ENCODE data around the gene KRT75.
"Not testable (repeated sequence)": the region's sequence is repeated elsewhere in the genome, so short reads cannot be mapped to it uniquely, and the experiment has no call there.

The KRT75 gene

GRCh38 chr12:52415870-52416750 lies 18.1 kb downstream of the KRT75 start:
- DNase-seq (ENCODE audit: low spot score), result peak; percentile 72

DNA sequence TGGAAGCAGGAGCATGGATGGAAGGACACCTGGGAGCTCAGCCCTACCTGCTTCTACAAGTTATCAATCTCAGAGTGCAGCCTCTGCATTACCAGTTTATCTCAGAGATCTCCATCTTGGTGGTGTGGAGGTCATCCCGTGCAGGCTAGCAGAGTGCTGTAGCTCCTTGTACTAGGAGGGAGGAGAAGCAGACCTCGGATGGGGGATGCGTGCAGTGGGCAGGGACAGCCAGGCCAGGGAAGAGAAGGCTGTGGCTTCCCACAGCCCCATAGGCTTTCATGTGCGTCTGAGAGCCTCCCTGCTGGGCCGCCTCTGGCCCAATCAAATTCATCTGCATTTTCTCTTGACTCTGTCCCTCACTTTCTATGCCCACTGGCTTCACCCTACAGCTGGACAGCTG lies 19.2 kb downstream of the KRT75 start:
- DNase-seq (ENCODE audit: low spot score), result no peak

DNA sequence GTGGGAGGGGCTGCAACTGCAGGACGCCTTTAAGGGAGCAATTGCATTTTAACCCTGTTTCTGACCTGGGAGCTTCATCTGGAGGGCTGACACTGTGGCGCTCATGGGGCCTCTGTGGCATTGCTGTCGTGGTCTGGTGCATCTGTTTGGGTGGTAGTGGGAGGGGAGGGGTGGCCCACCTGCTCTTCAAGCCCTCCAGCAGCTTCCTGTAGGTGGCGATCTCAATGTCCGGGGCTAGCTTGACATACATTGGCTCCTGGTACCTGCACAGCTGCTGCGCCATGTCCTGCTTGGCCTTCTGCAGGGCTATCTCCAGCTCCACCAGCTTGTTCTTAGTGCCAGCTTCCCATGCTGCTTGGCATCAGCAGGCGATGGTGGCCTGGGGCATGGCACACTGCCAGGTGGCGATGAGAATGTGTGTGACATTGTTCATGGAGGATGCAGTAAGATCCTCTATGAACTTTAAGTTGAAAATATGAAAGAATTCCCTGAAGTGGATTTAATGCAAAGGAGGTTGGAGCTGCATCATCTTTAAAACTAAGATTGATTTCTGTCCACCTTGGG lies 20.3 kb downstream of the KRT75 start:
- DNase-seq (ENCODE audit: low spot score), result no peak

DNA sequence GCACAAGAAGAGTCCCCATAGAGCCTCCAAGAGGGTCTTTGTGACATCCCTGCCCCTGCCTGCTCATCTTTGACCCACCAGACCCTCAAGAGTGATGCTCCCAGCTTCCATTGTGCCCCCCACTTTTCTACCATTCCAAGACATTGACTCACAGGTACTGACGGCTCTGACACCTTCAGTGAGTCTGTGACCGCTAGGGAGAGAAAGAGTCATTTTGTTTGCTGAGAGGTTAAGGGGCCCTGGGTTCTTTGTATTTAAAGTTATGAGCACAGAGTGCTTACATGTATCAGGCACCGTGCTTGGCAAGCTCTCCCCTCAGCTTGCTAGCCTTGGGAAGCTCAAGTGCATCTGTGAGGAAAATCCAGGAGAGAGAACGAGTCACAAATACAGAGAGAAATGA lies 21.0 kb downstream of the KRT75 start:
- no peak for DNase-seq (ENCODE audit: low spot score)

GRCh38 chr12:52411815-52412214 lies 22.4 kb downstream of the KRT75 start:
- DNase-seq (ENCODE audit: low spot score), result no peak

GRCh38 chr12:52410589-52411248 lies 23.5 kb downstream of the KRT75 start:
- DNase-seq (ENCODE audit: low spot score), result not testable (repeated sequence)

GRCh38 chr12:52407918-52408317 lies 26.3 kb downstream of the KRT75 start:
- DNase-seq (ENCODE audit: low spot score), result no peak

DNA sequence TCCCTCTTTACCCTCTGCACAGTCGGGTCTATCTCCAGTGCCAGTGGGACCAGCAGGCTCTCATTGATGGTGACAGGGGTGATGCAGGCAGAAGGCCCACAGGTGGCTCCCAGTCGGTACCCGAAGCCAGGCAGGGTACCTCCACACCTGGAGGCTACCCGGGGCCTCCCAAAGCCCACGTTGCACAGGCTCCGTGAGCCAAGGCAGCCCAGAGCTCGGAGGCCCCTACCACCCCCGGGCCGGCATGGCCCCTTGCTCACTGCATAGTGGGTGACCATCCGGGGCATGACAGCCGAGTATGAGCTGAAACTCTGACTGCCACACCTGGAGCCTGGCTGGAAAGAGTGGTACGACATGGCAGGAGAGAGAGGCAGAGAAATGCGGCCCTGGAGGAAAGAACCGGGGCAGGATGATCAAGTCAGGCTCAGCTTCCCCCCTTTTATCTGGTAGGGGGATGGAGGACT lies 28.2 kb downstream of the KRT75 start, which contains the start of gene KRT82:
Gene KRT82, minus strand, starts transcription at position 414 of the 464 bp plus-strand sequence. Its CDS starts 58 bp downstream, at position 356.
- no peak for DNase-seq (ENCODE audit: low spot score)

DNA sequence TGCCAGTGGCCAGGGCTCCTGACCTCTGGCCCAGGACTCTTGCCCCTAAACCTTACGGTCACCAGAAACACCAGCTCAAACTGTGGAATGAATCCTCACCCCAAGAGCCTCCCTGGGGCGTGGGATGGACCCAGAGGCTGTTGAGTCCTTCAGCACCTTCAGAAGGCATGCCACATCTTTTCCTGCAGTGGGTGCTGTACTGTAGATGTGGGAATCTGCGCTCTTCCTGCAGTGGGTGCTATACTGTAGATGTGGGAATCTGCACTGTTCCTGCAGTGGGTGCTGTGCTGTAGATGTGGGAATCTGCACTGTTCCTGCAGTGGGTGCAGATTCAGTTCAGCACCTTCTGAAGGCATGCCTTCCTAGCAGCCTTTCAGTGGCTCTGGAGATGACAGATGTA lies 29.2 kb downstream of the KRT75 start:
- no peak for DNase-seq (ENCODE audit: low spot score)

- DNase-seq (ENCODE audit: low spot score), result no peak
These were observed 30.6 kb downstream of the KRT75 start for GRCh38 chr12:52403561-52403960.

GRCh38 chr12:52402873-52403540 lies 31.2 kb downstream of the KRT75 start:
- DNase-seq (ENCODE audit: low spot score), result no peak

DNA sequence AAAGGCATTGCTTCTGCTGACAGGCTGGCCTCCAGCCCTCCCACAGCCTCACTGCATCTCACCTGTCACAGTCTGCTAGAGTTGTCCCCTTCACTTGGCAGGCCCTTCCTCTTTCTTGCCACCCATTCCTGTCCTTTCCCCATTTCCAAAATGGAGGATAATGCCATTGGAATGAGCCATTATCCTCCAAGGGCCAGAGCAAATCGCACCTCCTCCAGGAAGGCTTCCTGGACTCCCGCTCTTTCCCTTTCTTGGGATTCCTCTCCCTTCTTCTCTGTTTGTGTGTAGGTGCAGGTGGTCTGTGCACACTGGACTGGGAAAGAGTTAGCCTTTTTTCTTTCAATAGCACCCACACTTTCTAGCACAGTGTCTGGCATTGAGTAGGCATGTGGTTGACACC lies 31.8 kb downstream of the KRT75 start:
- no peak for DNase-seq (ENCODE audit: low spot score)

GRCh38 chr12:52401926-52402325 lies 32.2 kb downstream of the KRT75 start:
- DNase-seq (ENCODE audit: low spot score), result no peak

DNA sequence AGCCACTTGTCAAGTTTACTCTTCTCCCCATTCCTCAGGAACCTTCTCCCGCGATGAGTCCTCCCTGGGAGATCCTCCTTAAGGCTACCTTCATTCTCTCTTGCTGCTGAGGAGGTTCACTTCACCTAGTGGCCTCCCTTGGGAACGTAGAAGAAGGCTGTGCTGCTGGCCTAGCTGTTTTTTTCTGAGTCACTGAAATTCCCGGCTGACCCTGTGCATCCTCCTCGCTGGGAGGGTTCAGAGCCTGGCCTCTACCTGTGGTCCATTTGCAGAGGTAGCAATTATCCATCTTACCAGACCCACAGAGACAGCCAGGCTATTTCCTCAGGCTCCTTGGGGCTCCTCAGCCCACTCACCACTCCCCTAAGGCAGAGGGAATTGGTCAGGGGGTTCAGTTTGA lies 32.6 kb downstream of the KRT75 start:
- DNase-seq (ENCODE audit: low spot score), result no peak

DNA sequence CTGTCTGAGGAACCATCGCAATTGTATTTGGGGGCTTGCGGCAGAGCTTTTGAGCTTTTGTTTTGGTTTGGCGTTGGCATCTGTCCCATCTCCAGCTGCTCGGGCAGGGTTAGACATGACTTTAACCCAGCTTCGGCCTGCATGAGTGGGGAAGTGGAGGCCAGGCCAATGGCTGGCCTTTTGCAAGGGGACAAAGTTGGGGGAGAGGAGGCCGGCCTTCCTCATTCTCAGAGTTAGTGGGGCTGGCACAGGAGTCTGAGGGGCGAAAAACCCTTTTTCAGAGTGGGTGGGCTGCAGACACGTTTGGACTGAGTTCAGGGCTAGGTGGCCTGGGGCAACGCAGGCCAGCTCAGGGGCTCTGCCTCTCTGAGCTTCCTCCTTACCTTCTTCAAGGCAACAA lies 33.3 kb downstream of the KRT75 start:
- DNase-seq (ENCODE audit: low spot score), result no peak

DNA sequence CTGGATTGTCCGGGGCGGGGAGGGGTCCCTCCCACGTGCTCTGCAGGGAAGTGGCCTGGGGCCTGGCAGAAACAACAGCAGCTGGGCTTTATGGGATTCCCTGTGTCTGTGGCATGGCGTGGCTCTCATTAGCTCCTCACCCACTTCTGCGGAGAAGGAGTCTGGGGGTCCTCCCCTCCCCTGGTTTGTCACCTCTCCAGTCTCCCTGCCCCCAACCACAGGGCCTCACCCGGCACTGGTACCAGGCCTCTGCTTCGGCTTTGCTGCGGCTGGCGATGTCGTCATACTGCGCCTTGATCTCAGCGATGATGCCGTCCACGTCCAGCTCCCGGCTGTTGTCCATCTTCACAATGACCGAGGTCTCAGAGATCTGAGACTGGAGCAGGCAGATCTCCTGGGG lies 34.4 kb downstream of the KRT75 start:
- no peak for DNase-seq (ENCODE audit: low spot score)

DNA sequence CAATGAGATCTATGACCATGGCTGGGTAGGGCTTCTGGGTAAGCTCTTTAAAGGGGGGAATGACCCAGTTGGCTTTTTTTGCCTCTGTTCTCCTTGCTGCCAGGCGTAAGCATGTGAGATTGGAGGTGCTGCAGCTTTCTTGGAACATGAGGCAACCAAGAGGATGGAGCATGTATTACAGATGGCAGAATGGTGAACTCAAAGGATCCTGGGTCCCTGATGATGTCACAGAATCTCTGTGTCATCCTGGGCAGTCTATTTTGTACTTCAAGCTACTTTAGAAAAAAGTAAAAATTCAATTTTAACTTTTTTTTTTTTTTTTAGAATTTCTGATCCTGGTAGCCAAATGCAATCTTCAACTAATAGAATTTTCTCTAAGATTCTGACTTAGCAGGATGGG lies 36.0 kb downstream of the KRT75 start:
- DNase-seq (ENCODE audit: low spot score), result no peak

DNA sequence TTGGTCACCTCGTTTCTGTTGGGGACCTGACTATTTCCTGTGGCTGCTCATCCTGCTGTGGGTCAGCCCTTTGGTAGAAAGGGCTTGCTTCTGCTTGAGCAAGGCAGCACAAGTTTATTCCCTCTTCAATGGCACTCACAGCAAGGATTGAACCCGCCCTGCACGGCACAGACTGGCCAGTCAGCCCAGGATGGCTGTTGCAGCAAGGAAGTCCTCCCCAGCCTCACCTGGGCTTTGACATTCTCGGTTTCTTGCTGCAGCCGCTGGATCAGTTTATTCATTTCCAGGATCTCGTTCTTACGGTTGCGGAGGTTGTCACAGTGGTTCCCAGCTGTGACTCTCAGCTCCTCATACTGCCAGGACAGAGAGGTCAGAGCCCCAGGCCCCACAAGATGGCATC lies 37.5 kb downstream of the KRT75 start:
- DNase-seq (ENCODE audit: low spot score), result no peak

- DNase-seq (ENCODE audit: low spot score), result no peak
These were observed 38.3 kb downstream of the KRT75 start for GRCh38 chr12:52395761-52396434.

GRCh38 chr12:52394836-52395405 lies 39.2 kb downstream of the KRT75 start:
- no peak for DNase-seq (ENCODE audit: low spot score)

- no peak for DNase-seq (ENCODE audit: low spot score)
These were observed 41.6 kb downstream of the KRT75 start for GRCh38 chr12:52392465-52393007.
